Measurements from ENCODE around the gene BARHL1.

DNA sequence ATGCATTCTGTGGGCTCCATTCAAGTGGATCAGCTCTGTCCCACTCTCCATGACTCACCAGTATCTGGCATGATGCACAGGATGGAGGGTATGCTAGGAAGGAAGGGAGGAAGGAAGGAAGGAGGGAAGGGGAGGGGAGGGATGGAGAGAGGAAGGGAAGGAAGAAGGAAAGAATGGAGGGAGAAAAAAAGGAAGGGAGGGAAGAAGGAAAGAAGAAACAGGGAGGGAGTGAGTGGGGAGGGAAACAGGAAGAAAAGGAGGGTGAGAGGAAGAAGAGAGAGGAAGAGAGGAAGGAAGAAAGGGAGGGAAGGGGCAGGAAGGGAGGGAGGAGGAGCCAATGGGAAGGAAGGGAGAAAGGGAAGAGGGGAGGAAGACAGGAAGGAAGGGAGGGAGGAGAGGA is 5.3 kb upstream of the BARHL1 start:
- TF ChIP-seq, protein P1, sequence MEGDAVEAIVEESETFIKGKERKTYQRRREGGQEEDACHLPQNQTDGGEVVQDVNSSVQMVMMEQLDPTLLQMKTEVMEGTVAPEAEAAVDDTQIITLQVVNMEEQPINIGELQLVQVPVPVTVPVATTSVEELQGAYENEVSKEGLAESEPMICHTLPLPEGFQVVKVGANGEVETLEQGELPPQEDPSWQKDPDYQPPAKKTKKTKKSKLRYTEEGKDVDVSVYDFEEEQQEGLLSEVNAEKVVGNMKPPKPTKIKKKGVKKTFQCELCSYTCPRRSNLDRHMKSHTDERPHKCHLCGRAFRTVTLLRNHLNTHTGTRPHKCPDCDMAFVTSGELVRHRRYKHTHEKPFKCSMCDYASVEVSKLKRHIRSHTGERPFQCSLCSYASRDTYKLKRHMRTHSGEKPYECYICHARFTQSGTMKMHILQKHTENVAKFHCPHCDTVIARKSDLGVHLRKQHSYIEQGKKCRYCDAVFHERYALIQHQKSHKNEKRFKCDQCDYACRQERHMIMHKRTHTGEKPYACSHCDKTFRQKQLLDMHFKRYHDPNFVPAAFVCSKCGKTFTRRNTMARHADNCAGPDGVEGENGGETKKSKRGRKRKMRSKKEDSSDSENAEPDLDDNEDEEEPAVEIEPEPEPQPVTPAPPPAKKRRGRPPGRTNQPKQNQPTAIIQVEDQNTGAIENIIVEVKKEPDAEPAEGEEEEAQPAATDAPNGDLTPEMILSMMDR (IDR thresholded peaks at IDR 0.05), result no peak
- no peak for TF ChIP-seq POLR2AphosphoS5 (IDR thresholded peaks at IDR 0.05)
- TF ChIP-seq POLR2A (IDR thresholded peaks at IDR 0.05; ENCODE audit: low read depth), result no peak
- no peak for TF ChIP-seq EP300 (IDR thresholded peaks at IDR 0.05)
